ENCODE results near the gene MAP2K2.
"Not testable (repeated sequence)": the region's sequence is repeated elsewhere in the genome, so short reads cannot be mapped to it uniquely, and the experiment has no call there.

Gene MAP2K2

GRCh38 chr19:4130744-4131438 is 7.0 kb upstream of the MAP2K2 start:
- no peak for FAIRE-seq

GRCh38 chr19:4129050-4129449 is 5.1 kb upstream of the MAP2K2 start:
- FAIRE-seq: not testable (repeated sequence)

- FAIRE-seq: not testable (repeated sequence)
Observed at GRCh38 chr19:4127322-4127721, 3.4 kb upstream of the MAP2K2 start.

- FAIRE-seq: no peak
Observed at GRCh38 chr19:4124638-4125037, 716 bp upstream of the MAP2K2 start.

GRCh38 chr19:4122480-4122879 is 1.4 kb downstream of the MAP2K2 start:
- no peak for FAIRE-seq

GRCh38 chr19:4121815-4122214 is 2.1 kb downstream of the MAP2K2 start:
- no peak for FAIRE-seq

- no peak for FAIRE-seq
Observed at GRCh38 chr19:4121273-4121612, 2.7 kb downstream of the MAP2K2 start.

GRCh38 chr19:4120559-4121272 is 3.2 kb downstream of the MAP2K2 start:
- FAIRE-seq: no peak

- FAIRE-seq: no peak
Observed at GRCh38 chr19:4119763-4120162, 4.2 kb downstream of the MAP2K2 start.

- no peak for FAIRE-seq
Observed at GRCh38 chr19:4115818-4116385, 8.0 kb downstream of the MAP2K2 start.

- no peak for FAIRE-seq
Observed at GRCh38 chr19:4115050-4115817, 8.7 kb downstream of the MAP2K2 start.

- FAIRE-seq: no peak
Observed at GRCh38 chr19:4114181-4114580, 9.7 kb downstream of the MAP2K2 start.

GRCh38 chr19:4113398-4114088 is 10.4 kb downstream of the MAP2K2 start:
- no peak for FAIRE-seq

- FAIRE-seq: no peak
Observed at GRCh38 chr19:4112367-4112766, 11.6 kb downstream of the MAP2K2 start.

GRCh38 chr19:4109626-4109945 is 14.3 kb downstream of the MAP2K2 start:
- FAIRE-seq: no peak

GRCh38 chr19:4108767-4109625 is 14.9 kb downstream of the MAP2K2 start:
- no peak for FAIRE-seq

GRCh38 chr19:4103080-4103433 is 20.9 kb downstream of the MAP2K2 start:
- FAIRE-seq: no peak

- FAIRE-seq: no peak
Observed at GRCh38 chr19:4102339-4103079, 21.4 kb downstream of the MAP2K2 start.

GRCh38 chr19:4101496-4101770 is 22.5 kb downstream of the MAP2K2 start:
- FAIRE-seq: no peak

GRCh38 chr19:4100647-4101495 is 23.1 kb downstream of the MAP2K2 start:
- FAIRE-seq: no peak
